ENCODE data around the gene TRIP6.
A peak's percentile ranks its signal among the peaks of the same experiment; 100 is the strongest.

TRIP6 gene

DNA sequence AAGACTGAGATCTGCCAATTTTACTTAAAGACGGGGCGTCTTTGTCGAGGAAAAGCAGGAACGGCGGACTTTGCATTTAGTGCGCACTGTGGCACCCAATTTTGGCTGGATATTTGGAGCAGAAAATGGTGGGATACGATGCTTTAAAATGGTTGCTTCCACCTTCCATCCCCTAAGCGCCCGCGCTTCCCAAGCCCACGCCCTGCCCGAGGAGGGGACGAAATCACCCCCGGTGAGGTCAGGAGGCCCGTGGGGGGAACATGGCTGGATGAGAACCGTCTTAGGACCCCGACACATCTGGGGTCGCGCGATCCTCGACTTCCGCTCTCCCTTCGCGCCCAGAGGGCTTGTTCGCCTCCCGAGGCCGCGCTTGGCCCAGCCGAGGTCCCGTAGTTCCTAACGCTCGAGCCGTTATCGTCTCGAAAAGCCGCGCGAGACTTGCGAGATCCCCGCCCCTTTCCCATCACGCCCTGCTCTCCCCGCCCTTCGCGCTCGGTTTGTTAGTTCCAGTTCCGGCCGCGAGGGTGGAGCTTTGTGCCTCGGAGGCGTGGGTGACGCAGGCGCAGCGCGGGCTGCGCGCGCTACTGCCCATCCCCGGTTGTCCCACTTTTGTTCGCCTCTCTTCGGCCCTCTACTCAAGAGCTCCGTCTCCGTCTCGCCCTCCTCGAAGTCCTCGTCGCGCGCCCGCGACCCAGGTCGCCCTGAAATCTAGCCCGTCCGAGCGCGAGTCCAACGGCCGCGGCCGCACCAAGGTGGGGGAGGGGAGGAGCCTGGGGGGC lies 7.6 kb downstream of the TRIP6 start, which contains the start of gene SRRT (continued):
- TF ChIP-seq ZNF248 (tag by site-specific recombination; IDR thresholded peaks at IDR 0.05) (no peak), ZNF202 (tag by site-specific recombination; IDR thresholded peaks at IDR 0.05; ENCODE audit: borderline replicate concordance) (no peak), ZBTB48 (tag by site-specific recombination; IDR thresholded peaks at IDR 0.05) (peak; percentile 37; the same call in 1 of the 2 replicates), ZNF768 (tag by site-specific recombination; IDR thresholded peaks at IDR 0.05) (no peak), KLF1 (tag by site-specific recombination; IDR thresholded peaks at IDR 0.05) (peak; percentile 81), ZNF48 (tag by site-specific recombination; IDR thresholded peaks at IDR 0.05) (no peak), HOXC10 (CRISPR knock-in tag; IDR thresholded peaks at IDR 0.05) (no peak), CTCF (tag by site-specific recombination; IDR thresholded peaks at IDR 0.05) (peak; percentile 78), ZNF513 (tag by site-specific recombination; IDR thresholded peaks at IDR 0.05) (0 out of 2 replicates have a peak, but pooled peaks have one; percentile 12), ZBTB17 (tag by site-specific recombination; IDR thresholded peaks at IDR 0.05) (peak; percentile 86), ZNF214 (tag by site-specific recombination; IDR thresholded peaks at IDR 0.05; ENCODE audit: borderline replicate concordance) (no peak), SETDB1 (IDR thresholded peaks at IDR 0.05; ENCODE audit: insufficient read length, low read length) (no peak), YY2 (tag by site-specific recombination; IDR thresholded peaks at IDR 0.05) (peak; percentile 91), GLIS1 (tag by site-specific recombination; IDR thresholded peaks at IDR 0.05) (peak; percentile 32), ZNF184 (tag by site-specific recombination; IDR thresholded peaks at IDR 0.05) (no peak), ZNF76 (tag by site-specific recombination; IDR thresholded peaks at IDR 0.05; ENCODE audit: borderline replicate concordance, low read depth) (peak; percentile 95), MYNN (tag by site-specific recombination; IDR thresholded peaks at IDR 0.05; ENCODE audit: borderline replicate concordance) (no peak), ZFP37 (tag by site-specific recombination; IDR thresholded peaks at IDR 0.05) (peak; percentile 69; the same call in 1 of the 2 replicates), ZNF239 (tag by site-specific recombination; IDR thresholded peaks at IDR 0.05) (no peak), ZSCAN4 (tag by site-specific recombination; IDR thresholded peaks at IDR 0.05) (no peak), ZNF600 (tag by site-specific recombination; IDR thresholded peaks at IDR 0.05) (0 out of 2 replicates have a peak, but pooled peaks have one; percentile 37), ZSCAN5A (tag by site-specific recombination; IDR thresholded peaks at IDR 0.05) (0 out of 2 replicates have a peak, but pooled peaks have one; percentile 12), ZNF175 (tag by site-specific recombination; IDR thresholded peaks at IDR 0.05) (no peak), ZNF221 (tag by site-specific recombination; IDR thresholded peaks at IDR 0.05; ENCODE audit: borderline replicate concordance) (no peak), ZNF155 (tag by site-specific recombination; IDR thresholded peaks at IDR 0.05) (no peak), ZNF660 (tag by site-specific recombination; IDR thresholded peaks at IDR 0.05) (peak; percentile 85), ZNF530 (tag by site-specific recombination; IDR thresholded peaks at IDR 0.05; ENCODE audit: low read depth) (no peak), ZNF558 (tag by site-specific recombination; IDR thresholded peaks at IDR 0.05) (no peak)
- TF ChIP-seq, protein P1, sequence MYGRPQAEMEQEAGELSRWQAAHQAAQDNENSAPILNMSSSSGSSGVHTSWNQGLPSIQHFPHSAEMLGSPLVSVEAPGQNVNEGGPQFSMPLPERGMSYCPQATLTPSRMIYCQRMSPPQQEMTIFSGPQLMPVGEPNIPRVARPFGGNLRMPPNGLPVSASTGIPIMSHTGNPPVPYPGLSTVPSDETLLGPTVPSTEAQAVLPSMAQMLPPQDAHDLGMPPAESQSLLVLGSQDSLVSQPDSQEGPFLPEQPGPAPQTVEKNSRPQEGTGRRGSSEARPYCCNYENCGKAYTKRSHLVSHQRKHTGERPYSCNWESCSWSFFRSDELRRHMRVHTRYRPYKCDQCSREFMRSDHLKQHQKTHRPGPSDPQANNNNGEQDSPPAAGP (tag by site-specific recombination; IDR thresholded peaks at IDR 0.05), result peak; percentile 71
- TF ChIP-seq, protein P2, sequence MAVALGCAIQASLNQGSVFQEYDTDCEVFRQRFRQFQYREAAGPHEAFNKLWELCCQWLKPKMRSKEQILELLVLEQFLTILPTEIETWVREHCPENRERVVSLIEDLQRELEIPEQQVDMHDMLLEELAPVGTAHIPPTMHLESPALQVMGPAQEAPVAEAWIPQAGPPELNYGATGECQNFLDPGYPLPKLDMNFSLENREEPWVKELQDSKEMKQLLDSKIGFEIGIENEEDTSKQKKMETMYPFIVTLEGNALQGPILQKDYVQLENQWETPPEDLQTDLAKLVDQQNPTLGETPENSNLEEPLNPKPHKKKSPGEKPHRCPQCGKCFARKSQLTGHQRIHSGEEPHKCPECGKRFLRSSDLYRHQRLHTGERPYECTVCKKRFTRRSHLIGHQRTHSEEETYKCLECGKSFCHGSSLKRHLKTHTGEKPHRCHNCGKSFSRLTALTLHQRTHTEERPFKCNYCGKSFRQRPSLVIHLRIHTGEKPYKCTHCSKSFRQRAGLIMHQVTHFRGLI (tag by site-specific recombination; IDR thresholded peaks at IDR 0.05), result peak; percentile 19; the same call in 1 of the 2 replicates
- TF ChIP-seq, protein P3, sequence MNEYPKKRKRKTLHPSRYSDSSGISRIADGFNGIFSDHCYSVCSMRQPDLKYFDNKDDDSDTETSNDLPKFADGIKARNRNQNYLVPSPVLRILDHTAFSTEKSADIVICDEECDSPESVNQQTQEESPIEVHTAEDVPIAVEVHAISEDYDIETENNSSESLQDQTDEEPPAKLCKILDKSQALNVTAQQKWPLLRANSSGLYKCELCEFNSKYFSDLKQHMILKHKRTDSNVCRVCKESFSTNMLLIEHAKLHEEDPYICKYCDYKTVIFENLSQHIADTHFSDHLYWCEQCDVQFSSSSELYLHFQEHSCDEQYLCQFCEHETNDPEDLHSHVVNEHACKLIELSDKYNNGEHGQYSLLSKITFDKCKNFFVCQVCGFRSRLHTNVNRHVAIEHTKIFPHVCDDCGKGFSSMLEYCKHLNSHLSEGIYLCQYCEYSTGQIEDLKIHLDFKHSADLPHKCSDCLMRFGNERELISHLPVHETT (tag by site-specific recombination; IDR thresholded peaks at IDR 0.05), result peak; percentile 60; the same call in 1 of the 2 replicates
